B cell (primary cell): ENCODE results near the gene ZBTB46. TPM values are rescaled to one million over a fixed set of nuclear protein-coding genes. Genes with fewer than 3 reads are reported as not detected.

Experiments used
- ATAC-seq: fragments of 200-7000 bp; cut with Tn5 transposase; one replicate; pipeline ENCODE4 v1.10.0; 2021; ENCODE audit warnings: low read depth, mild to moderate bottlenecking, moderate number of reproducible peaks, moderate library complexity
- CTCF ChIA-PET: fragments of 350-600 bp; sonication (Branson Sonifier 250); formaldehyde crosslinking; loops from one replicate; lab custom pipeline; 2021; ENCODE audit warnings: antibody characterized with exemption, inconsistent platforms; lab: Charles Lee
- POLR2A ChIA-PET: fragments of 350-600 bp; sonication (Branson Sonifier 250); formaldehyde crosslinking; loops from one replicate; lab custom pipeline; 2021; ENCODE audit warnings: antibody characterized with exemption; lab: Charles Lee
- DNase-seq: peaks from one replicate; pipeline ENCODE4 v3.0.0; 2013
- H2AFZ ChIP-seq: 2 replicates; pipeline ENCODE4 v1.6.1; 2012; ENCODE audit warnings: mild to moderate bottlenecking, low read depth, low read length; ENCODE audit not compliant: insufficient read depth, poor library complexity, severe bottlenecking
- H3K27ac ChIP-seq, 2 donors: 1 replicate in 1 of 2; 2 replicates in 1 of 2; pipeline ENCODE4 v1.5.1; 2012 to 2013; ENCODE audit warnings: low read length in 2 of 2, mild to moderate bottlenecking in 2 of 2, moderate library complexity in 1 of 2
- H3K27me3 ChIP-seq, 4 experiments: fragments of 200-600 bp in 1 of 4; sonication (generic) in 1 of 4; replicated peaks in 1 of 4; 1 replicate in 2 of 4; 2 replicates in 2 of 4; pipeline versions ENCODE4 v1.6.1 to v1.7.0; 2013 to 2016; ENCODE audit warnings: low read length in 3 of 4, mild to moderate bottlenecking in 2 of 4, mixed read lengths in 1 of 4, moderate library complexity in 1 of 4; ENCODE audit not compliant: insufficient read depth in 4 of 4, control insufficient read depth in 3 of 4; ENCODE audit errors: control extremely low read depth in 1 of 4
- H3K36me3 ChIP-seq, 2 experiments: replicated peaks in 1 of 2; 1 replicate in 1 of 2; 2 replicates in 1 of 2; pipeline versions ENCODE4 v1.6.1 to v1.7.1; 2013; ENCODE audit warnings: low read length in 1 of 2; ENCODE audit not compliant: insufficient read depth in 2 of 2, control insufficient read depth in 1 of 2; ENCODE audit errors: control extremely low read depth in 1 of 2, extremely low read depth in 1 of 2
- H3K4me1 ChIP-seq, 2 donors: fragments of 200-600 bp in 1 of 2; sonication (generic) in 1 of 2; 1 replicate in 1 of 2; 2 replicates in 1 of 2; pipeline versions ENCODE4 v1.5.1 to v1.6.1; 2013 to 2017; ENCODE audit warnings: low read length in 2 of 2; ENCODE audit not compliant: control insufficient read depth in 2 of 2, insufficient read depth in 2 of 2
- H3K4me2 ChIP-seq: replicated peaks from 2 replicates; pipeline ENCODE3; 2012; ENCODE audit warnings: mild to moderate bottlenecking, low read depth, low read length; ENCODE audit not compliant: poor library complexity, severe bottlenecking
- H3K4me3 ChIP-seq, 5 experiments: fragments of 200-600 bp in 1 of 5; sonication (generic) in 1 of 5; 1 replicate in 3 of 5; 2 replicates in 2 of 5; pipeline versions ENCODE4 v1.5.1 to v1.7.0; 2011 to 2016; ENCODE audit warnings: low read length in 4 of 5, mild to moderate bottlenecking in 4 of 5, low read depth in 2 of 5, control low read depth in 1 of 5, moderate library complexity in 1 of 5; ENCODE audit not compliant: insufficient read depth in 1 of 5; ENCODE audit errors: control extremely low read depth in 1 of 5, extremely low read depth in 1 of 5
- H3K79me2 ChIP-seq: fragments of 200-600 bp; sonication (generic); one replicate; pipeline ENCODE4 v1.6.0; 2016; ENCODE audit warnings: low read length; ENCODE audit not compliant: control insufficient read depth, insufficient read depth
- H3K9ac ChIP-seq: fragments of 200-600 bp; sonication (generic); 2 replicates; pipeline ENCODE4 v1.6.1; 2017; ENCODE audit warnings: mild to moderate bottlenecking, low read length, moderate library complexity
- H3K9me3 ChIP-seq, 3 donors: one replicate each; pipeline versions ENCODE4 v1.6.1 to v1.7.1; 2013; ENCODE audit warnings: low read length in 2 of 3; ENCODE audit not compliant: control insufficient read depth in 2 of 3, insufficient read depth in 1 of 3; ENCODE audit errors: control extremely low read depth in 1 of 3
- H4K20me1 ChIP-seq: 2 replicates; pipeline ENCODE4 v1.6.0; 2012; ENCODE audit warnings: mild to moderate bottlenecking, low read length; ENCODE audit not compliant: insufficient read depth, control insufficient read depth, poor library complexity, severe bottlenecking
- H3K27ac Mint-ChIP-seq: one replicate; pipeline ENCODE4 v1.8.0; 2021; ENCODE audit warnings: mixed read lengths
- H3K27me3 Mint-ChIP-seq: one replicate; pipeline ENCODE4 v1.8.0; 2021; ENCODE audit warnings: mixed read lengths
- H3K4me1 Mint-ChIP-seq: one replicate; pipeline ENCODE4 v1.8.0; 2021; ENCODE audit warnings: mixed read lengths
- H3K4me3 Mint-ChIP-seq: one replicate; pipeline ENCODE4 v1.8.0; 2021; ENCODE audit warnings: mixed read lengths
- H3K9me3 Mint-ChIP-seq: one replicate; pipeline ENCODE4 v1.8.0; 2022; ENCODE audit warnings: mixed read lengths; ENCODE audit not compliant: insufficient read depth
- EZH2 ChIP-seq: IDR thresholded peaks from 2 replicates; pipeline ENCODE4 v1.6.1; 2012; ENCODE audit warnings: borderline replicate concordance, low read depth, mild to moderate bottlenecking, moderate library complexity, low read length; ENCODE audit not compliant: insufficient read depth, poor library complexity, severe bottlenecking
- WGBS: methylation state at CpG from one replicate; pipeline ENCODE4 v1.1.5; 2013; ENCODE audit warnings: missing lambda C conversion rate; ENCODE audit not compliant: insufficient coverage; 5-methylcytosine and 5-hydroxymethylcytosine counted together
- intact Hi-C: fragments of 100-400 bp; cut with micrococcal nuclease; formaldehyde crosslinking; loops from one replicate; pipeline ENCODE4 v1.10.0; 2022
- polyA plus RNA-seq: library from polyadenylated mRNA; depleted of rRNA; stranded (reverse); fragments of >200 nt; gene quantifications from 2 replicates; pipeline ENCODE4 v1.2.3, GENCODE V29; 2012
- total RNA-seq, 2 donors: library from RNA; stranded (reverse); fragments of 120-200 nt in 1 of 2; gene quantifications; 1 replicate in 1 of 2; 2 replicates in 1 of 2; pipeline versions ENCODE4 v1.2.3 to v1.2.4, GENCODE V29; 2013 to 2022
- TF ChIP-seq, protein P1 (sequence below): fragments of 200-600 bp; IDR thresholded peaks from one replicate; pipeline ENCODE4 v1.8.0; 2022; ENCODE audit warnings: antibody characterized with exemption, mild to moderate bottlenecking

The ZBTB46 gene
- total and polyA plus RNA-seq, 2 donors (not counting 1 experiment from before 2014, with no cell fraction given), result 0.16 to 0.64 TPM

DNA sequence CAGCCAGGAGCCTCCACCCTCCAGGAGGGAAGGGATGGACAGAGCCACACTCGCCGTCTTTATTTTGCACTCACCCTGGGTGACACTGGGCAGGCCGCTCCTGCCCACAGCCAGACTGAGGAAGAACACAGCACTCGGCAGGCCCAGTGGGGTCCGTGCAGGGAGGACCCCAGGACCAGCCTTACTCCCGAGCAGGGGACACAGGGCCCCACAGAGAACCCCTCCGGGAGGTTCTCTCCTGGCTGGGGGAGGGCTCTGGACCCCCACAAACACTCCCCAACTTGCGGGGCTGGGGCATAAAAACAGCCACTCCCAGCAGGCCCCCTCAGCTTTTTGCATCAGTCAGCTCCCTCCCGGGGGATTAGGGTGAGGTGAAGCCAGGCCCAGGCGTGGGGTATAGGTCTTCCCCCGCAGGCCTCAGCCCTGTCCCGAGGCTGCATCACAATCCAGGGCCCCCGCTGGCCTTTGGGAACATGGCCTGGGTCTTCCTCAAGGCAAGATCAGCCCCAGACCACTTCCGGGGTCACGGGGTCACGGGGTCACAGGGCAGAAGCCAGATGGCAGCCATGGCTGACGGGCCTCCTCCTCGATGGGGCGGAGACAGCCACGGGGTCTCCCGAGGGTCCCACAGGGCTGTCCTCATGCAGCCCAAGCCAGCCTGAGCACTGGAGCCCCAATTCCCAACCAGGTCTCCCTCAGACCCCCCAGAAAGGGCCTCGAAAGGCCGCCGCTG lies 131.4 kb downstream of the ZBTB46 start:
- CTCF ChIA-PET, result no interaction called here
- H3K27ac Mint-ChIP-seq, result no peak overlapping the region

More for the DNA sequence above, 131.4 kb downstream of the ZBTB46 start:
- Histone ChIP-seq H4K20me1 (peaks cover 98% of the 10 kb centered on the region), H3K79me2 (peaks cover 72% of the 10 kb centered on the region), H2AFZ (no peak overlapping the region), H3K36me3 (peaks cover 0 to 11% of the 10 kb centered on the region in 2 experiments), H3K27me3 (peaks cover 0 to 3% (median 0%) of the 10 kb centered on the region in 4 experiments), H3K4me3 (no peak overlapping the region), H3K4me2 (no peak overlapping the region), H3K27ac (no peak overlapping the region), H3K4me1 (peaks cover 18% of the 10 kb centered on the region in 2 donors), H3K9ac (no peak overlapping the region), H3K9me3 (peaks cover 0 to 3% (median 0%) of the 10 kb centered on the region in 3 donors)
- Mint-ChIP-seq H3K27me3 (no peaks in the 10 kb centered on the region), H3K4me3 (no peak overlapping the region), H3K9me3 (no peaks in the 10 kb centered on the region), H3K4me1 (peaks cover 16% of the 10 kb centered on the region)
- intact Hi-C loops, result no loop called here
- 87% methylated on average over 23 of the region's 24 CpGs for WGBS
- POLR2A ChIA-PET, result no interaction called here
- no peak for TF ChIP-seq EZH2
- TF ChIP-seq, protein P1, sequence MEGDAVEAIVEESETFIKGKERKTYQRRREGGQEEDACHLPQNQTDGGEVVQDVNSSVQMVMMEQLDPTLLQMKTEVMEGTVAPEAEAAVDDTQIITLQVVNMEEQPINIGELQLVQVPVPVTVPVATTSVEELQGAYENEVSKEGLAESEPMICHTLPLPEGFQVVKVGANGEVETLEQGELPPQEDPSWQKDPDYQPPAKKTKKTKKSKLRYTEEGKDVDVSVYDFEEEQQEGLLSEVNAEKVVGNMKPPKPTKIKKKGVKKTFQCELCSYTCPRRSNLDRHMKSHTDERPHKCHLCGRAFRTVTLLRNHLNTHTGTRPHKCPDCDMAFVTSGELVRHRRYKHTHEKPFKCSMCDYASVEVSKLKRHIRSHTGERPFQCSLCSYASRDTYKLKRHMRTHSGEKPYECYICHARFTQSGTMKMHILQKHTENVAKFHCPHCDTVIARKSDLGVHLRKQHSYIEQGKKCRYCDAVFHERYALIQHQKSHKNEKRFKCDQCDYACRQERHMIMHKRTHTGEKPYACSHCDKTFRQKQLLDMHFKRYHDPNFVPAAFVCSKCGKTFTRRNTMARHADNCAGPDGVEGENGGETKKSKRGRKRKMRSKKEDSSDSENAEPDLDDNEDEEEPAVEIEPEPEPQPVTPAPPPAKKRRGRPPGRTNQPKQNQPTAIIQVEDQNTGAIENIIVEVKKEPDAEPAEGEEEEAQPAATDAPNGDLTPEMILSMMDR, result no peak
- no peak for ATAC-seq
- DNase-seq, result peak; percentile 12
